ENCODE measurements around the gene AGA.

DNA sequence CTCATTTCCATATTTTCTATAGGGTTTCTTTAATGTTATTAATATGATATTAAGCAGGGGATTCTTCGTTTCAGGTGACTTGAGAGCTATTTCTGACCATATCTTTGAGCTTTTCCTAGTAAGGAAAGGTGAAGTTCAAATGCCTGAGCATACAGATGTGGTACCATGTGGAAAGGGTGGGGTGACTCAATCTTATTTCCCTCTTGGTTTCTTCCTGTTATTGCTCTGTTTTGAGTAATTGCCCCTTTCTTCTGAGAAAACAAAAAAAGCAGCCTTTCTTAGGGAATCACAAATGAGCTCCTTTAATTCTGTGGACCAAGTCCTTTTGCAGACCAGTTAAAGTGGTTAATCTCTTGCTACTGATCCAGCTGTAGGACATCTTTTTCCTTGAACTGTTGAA lies 41.0 kb upstream of the AGA start:
- TF ChIP-seq, protein P1, sequence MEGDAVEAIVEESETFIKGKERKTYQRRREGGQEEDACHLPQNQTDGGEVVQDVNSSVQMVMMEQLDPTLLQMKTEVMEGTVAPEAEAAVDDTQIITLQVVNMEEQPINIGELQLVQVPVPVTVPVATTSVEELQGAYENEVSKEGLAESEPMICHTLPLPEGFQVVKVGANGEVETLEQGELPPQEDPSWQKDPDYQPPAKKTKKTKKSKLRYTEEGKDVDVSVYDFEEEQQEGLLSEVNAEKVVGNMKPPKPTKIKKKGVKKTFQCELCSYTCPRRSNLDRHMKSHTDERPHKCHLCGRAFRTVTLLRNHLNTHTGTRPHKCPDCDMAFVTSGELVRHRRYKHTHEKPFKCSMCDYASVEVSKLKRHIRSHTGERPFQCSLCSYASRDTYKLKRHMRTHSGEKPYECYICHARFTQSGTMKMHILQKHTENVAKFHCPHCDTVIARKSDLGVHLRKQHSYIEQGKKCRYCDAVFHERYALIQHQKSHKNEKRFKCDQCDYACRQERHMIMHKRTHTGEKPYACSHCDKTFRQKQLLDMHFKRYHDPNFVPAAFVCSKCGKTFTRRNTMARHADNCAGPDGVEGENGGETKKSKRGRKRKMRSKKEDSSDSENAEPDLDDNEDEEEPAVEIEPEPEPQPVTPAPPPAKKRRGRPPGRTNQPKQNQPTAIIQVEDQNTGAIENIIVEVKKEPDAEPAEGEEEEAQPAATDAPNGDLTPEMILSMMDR (IDR thresholded peaks at IDR 0.05), result no peak
- TF ChIP-seq POLR2A (IDR thresholded peaks at IDR 0.05), result no peak
